HepG2 (cell line): ENCODE measurements around the gene CYB561. TPM values are rescaled to one million over a fixed set of nuclear protein-coding genes. Genes with fewer than 3 reads are reported as not detected.

Experiments
- AFF4 ChIP-seq: sonication (generic); formaldehyde crosslinking; IDR thresholded peaks from 2 replicates; pipeline ENCODE4 v1.4.0; 2020; ENCODE audit warnings: missing genetic modification reagents
- BRD4 ChIP-seq: sonication (generic); formaldehyde crosslinking; IDR thresholded peaks from 2 replicates; pipeline ENCODE4 v1.4.0; 2020; ENCODE audit warnings: missing genetic modification reagents
- GLI4 ChIP-seq: sonication (generic); formaldehyde crosslinking; IDR thresholded peaks from 2 replicates; pipeline ENCODE4 v1.5.1; 2020; ENCODE audit warnings: missing genetic modification reagents, mild to moderate bottlenecking, moderate library complexity, borderline replicate concordance
- HHEX ChIP-seq: IDR thresholded peaks from 2 replicates; pipeline ENCODE4 v1.6.1; 2016; ENCODE audit warnings: control low read depth
- KLF6 ChIP-seq: IDR thresholded peaks from 2 replicates; pipeline ENCODE4 v1.8.0; 2016; ENCODE audit warnings: missing biosample characterization, missing genetic modification reagents
- NFE2L2 ChIP-seq: fragments of 150-350 bp; IDR thresholded peaks from 2 replicates; pipeline ENCODE4 v1.6.1; 2014; ENCODE audit warnings: low read length
- NFRKB ChIP-seq: fragments of 450-650 bp; IDR thresholded peaks from 2 replicates; pipeline ENCODE4 v1.6.1; 2017
- PHF8 ChIP-seq: sonication (generic); formaldehyde crosslinking; IDR thresholded peaks from 2 replicates; pipeline ENCODE4 v1.5.0; 2020; ENCODE audit warnings: missing genetic modification reagents
- PITX1 ChIP-seq: sonication (generic); formaldehyde crosslinking; IDR thresholded peaks from 2 replicates; pipeline ENCODE4 v1.5.1; 2020; ENCODE audit warnings: mild to moderate bottlenecking, missing genetic modification reagents
- POLR2AphosphoS2 ChIP-seq: IDR thresholded peaks from 2 replicates; pipeline ENCODE4 v1.6.1; 2011; ENCODE audit warnings: low read depth, low read length, improper control_type of control experiment
- SP140L ChIP-seq: sonication (generic); formaldehyde crosslinking; IDR thresholded peaks from 2 replicates; pipeline ENCODE4 v1.4.0; 2020; ENCODE audit warnings: missing genetic modification reagents, borderline replicate concordance
- TCF12 ChIP-seq, 2 experiments: fragments of 450-650 bp in 1 of 2; sonication (generic) in 1 of 2; formaldehyde crosslinking in 1 of 2; IDR thresholded peaks; 2 replicates each; pipeline versions ENCODE4 v1.6.1 to v1.8.0; 2017 to 2022; ENCODE audit warnings: antibody characterized with exemption in 1 of 2, mild to moderate bottlenecking in 1 of 2, missing genetic modification reagents in 1 of 2, moderate library complexity in 1 of 2
- TIGD3 ChIP-seq: sonication (generic); formaldehyde crosslinking; IDR thresholded peaks from 2 replicates; pipeline ENCODE4 v1.5.1; 2020; ENCODE audit warnings: mild to moderate bottlenecking, missing genetic modification reagents, borderline replicate concordance
- TOPORS ChIP-seq: sonication (generic); formaldehyde crosslinking; IDR thresholded peaks from 2 replicates; pipeline ENCODE4 v1.8.0; 2023; ENCODE audit warnings: mild to moderate bottlenecking, missing genetic modification reagents
- ZFP82 ChIP-seq: sonication (generic); formaldehyde crosslinking; IDR thresholded peaks from 2 replicates; pipeline ENCODE4 v1.5.1; 2020; ENCODE audit warnings: mild to moderate bottlenecking, missing genetic modification reagents, borderline replicate concordance
- ZNF232 ChIP-seq: sonication (generic); formaldehyde crosslinking; IDR thresholded peaks from 2 replicates; pipeline ENCODE4 v1.4.0; 2020; ENCODE audit warnings: missing genetic modification reagents, borderline replicate concordance
- ZNF282 ChIP-seq: fragments of 450-650 bp; IDR thresholded peaks from 2 replicates; pipeline ENCODE4 v1.6.1; 2018; ENCODE audit not compliant: partially characterized antibody
- polyA plus RNA-seq, 8 experiments: library from polyadenylated mRNA; depleted of rRNA in 3 of 8; stranded (reverse) in 7 of 8; unstranded in 1 of 8; fragments of >200 nt; fragmentation: Illumina TruSeq in 4 of 8; extraction: Trizol in 4 of 8; gene quantifications; 2 replicates each; pipeline versions ENCODE4 v1.2.1 to v1.2.3, GENCODE V29; 2011 to 2016; ENCODE audit warnings: low read depth in 4 of 8, missing spikeins in 1 of 8, mixed read lengths in 1 of 8; ENCODE audit not compliant: insufficient read depth in 1 of 8
- total RNA-seq, 5 experiments: library from RNA; depleted of rRNA; stranded (reverse); fragments of >200 nt; fragmentation: Illumina TruSeq; extraction: Trizol; gene quantifications; 2 replicates each; pipeline ENCODE4 v1.2.3, GENCODE V29; 2016; ENCODE audit warnings: low read depth in 1 of 5
- TF ChIP-seq, protein P1 (sequence below): sonication (generic); formaldehyde crosslinking; IDR thresholded peaks from 2 replicates; pipeline ENCODE4 v1.5.0; 2020; ENCODE audit warnings: missing genetic modification reagents, mild to moderate bottlenecking, borderline replicate concordance
- TF ChIP-seq, protein P2 (sequence below): sonication (generic); formaldehyde crosslinking; IDR thresholded peaks from 2 replicates; pipeline ENCODE4 v1.4.0; 2020; ENCODE audit warnings: missing genetic modification reagents
- TF ChIP-seq, protein P3 (sequence below): sonication (generic); formaldehyde crosslinking; conservative IDR thresholded peaks from 2 replicates; pipeline ENCODE4 v1.8.0; 2022; ENCODE audit warnings: missing genetic modification reagents

The CYB561 gene
- total and polyA plus RNA-seq, 2 of the 13 experiments (the other 11 are each of a cell fraction or from before 2014, with no cell fraction given): 1.5 to 6.7 TPM

GRCh38 chr17:63478814-63479494 lies 32.8 kb upstream of the CYB561 start (continued):
- TF ChIP-seq, protein P1, sequence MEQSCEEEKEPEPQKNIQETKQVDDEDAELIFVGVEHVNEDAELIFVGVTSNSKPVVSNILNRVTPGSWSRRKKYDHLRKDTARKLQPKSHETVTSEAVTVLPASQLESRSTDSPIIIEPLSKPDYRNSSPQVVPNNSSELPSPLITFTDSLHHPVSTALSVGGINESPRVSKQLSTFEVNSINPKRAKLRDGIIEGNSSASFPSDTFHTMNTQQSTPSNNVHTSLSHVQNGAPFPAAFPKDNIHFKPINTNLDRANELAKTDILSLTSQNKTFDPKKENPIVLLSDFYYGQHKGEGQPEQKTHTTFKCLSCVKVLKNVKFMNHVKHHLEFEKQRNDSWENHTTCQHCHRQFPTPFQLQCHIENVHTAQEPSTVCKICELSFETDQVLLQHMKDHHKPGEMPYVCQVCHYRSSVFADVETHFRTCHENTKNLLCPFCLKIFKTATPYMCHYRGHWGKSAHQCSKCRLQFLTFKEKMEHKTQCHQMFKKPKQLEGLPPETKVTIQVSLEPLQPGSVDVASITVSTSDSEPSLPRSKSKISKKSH (CRISPR knock-in tag): peak; percentile 75; the same call in 1 of the 2 replicates
- TF ChIP-seq TCF12 (IDR thresholded peaks at IDR 0.05): no peak
- TF ChIP-seq TCF12 (CRISPR knock-in tag; IDR thresholded peaks at IDR 0.05): no peak
- TF ChIP-seq SP140L (CRISPR knock-in tag): no peak
- TF ChIP-seq BRD4 (CRISPR knock-in tag): no peak
- 0 out of 2 replicates have a peak, but pooled peaks have one; percentile 16 for TF ChIP-seq PITX1 (CRISPR knock-in tag)
- no peak for TF ChIP-seq ZFP82 (CRISPR knock-in tag)
- no peak for TF ChIP-seq NFE2L2
- no peak for TF ChIP-seq HHEX
- no peak for TF ChIP-seq TOPORS (CRISPR knock-in tag)
- no peak for TF ChIP-seq KLF6 (CRISPR knock-in tag)
- TF ChIP-seq GLI4 (CRISPR knock-in tag): no peak
- TF ChIP-seq, protein P2, sequence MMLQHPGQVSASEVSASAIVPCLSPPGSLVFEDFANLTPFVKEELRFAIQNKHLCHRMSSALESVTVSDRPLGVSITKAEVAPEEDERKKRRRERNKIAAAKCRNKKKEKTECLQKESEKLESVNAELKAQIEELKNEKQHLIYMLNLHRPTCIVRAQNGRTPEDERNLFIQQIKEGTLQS (CRISPR knock-in tag): no peak
- no peak for TF ChIP-seq NFRKB
- no peak for TF ChIP-seq PHF8
- no peak for TF ChIP-seq TIGD3 (CRISPR knock-in tag)
- TF ChIP-seq, protein P3, sequence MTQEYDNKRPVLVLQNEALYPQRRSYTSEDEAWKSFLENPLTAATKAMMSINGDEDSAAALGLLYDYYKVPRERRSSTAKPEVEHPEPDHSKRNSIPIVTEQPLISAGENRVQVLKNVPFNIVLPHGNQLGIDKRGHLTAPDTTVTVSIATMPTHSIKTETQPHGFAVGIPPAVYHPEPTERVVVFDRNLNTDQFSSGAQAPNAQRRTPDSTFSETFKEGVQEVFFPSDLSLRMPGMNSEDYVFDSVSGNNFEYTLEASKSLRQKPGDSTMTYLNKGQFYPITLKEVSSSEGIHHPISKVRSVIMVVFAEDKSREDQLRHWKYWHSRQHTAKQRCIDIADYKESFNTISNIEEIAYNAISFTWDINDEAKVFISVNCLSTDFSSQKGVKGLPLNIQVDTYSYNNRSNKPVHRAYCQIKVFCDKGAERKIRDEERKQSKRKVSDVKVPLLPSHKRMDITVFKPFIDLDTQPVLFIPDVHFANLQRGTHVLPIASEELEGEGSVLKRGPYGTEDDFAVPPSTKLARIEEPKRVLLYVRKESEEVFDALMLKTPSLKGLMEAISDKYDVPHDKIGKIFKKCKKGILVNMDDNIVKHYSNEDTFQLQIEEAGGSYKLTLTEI: no peak
- TF ChIP-seq AFF4 (CRISPR knock-in tag): no peak
- no peak for TF ChIP-seq ZNF282
- TF ChIP-seq POLR2AphosphoS2: no peak
- TF ChIP-seq ZNF232: no peak
